GM21529 (cell line): Measurements from ENCODE around the gene OSBPL8.
"Not testable (repeated sequence)": the region's sequence is repeated elsewhere in the genome, so short reads cannot be mapped to it uniquely, and the experiment has no call there.

Experiments
- ATAC-seq: cut with Tn5 transposase; IDR thresholded peaks from one replicate; pipeline ENCODE4 v1.9.1; 2021; ENCODE audit not compliant: unreplicated experiment

Gene OSBPL8

DNA sequence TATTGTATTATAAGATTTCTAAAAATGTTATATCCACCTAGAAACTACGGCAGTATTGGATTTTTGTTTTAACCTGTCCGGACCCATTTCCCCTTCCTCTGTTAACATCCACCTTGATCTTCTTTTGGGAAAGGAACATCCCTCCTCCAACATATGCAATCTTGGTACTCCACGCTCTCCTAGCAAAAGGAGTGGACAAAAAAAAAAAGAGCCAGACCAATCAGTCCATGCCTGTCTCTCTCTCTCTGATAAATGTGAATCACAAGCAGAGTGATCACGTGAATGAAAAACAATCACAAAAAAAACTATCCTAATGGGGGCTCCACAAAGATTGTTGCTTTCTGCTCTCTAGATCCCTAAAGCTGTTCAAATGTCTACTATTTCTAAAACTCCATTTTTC lies 27.1 kb downstream of the OSBPL8 start:
- ATAC-seq = no peak

DNA sequence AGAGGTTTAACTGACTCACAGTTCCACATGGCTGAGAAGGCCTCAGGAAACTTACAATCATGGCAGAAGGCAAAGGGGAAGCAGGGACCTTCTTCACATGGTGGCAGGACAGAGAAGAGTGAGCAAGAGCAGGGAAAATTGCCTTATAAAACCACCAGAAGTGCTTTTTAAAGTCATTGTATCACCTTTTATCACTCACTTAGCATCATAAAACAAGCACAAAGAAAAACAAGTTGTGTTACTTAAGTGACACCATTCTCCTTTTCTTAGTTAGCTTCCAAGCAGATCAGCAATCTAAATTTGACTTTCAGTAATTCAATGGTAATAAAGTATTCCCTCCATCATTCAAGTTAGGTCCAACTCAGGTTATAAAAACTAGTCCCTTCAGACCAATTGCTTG lies 28.5 kb downstream of the OSBPL8 start:
- no peak for ATAC-seq

DNA sequence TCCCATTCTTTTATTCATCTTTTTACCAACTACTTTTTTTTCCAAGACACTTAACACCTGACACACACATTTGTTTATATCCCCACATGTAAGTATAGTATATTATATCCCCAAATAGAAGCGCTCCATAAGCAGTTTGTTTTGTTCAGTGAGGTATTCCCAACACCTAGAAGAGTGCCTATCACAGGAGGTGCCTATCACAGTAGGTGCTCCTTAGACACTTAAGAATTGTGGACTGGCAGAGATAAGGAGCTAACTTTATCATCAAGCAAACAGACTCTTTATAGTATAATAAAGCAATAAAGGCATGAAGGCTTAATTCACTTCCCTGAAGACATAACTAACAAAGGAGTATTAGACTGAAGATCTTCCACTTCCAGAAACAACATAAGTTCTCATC lies 29.1 kb downstream of the OSBPL8 start:
- no peak for ATAC-seq

DNA sequence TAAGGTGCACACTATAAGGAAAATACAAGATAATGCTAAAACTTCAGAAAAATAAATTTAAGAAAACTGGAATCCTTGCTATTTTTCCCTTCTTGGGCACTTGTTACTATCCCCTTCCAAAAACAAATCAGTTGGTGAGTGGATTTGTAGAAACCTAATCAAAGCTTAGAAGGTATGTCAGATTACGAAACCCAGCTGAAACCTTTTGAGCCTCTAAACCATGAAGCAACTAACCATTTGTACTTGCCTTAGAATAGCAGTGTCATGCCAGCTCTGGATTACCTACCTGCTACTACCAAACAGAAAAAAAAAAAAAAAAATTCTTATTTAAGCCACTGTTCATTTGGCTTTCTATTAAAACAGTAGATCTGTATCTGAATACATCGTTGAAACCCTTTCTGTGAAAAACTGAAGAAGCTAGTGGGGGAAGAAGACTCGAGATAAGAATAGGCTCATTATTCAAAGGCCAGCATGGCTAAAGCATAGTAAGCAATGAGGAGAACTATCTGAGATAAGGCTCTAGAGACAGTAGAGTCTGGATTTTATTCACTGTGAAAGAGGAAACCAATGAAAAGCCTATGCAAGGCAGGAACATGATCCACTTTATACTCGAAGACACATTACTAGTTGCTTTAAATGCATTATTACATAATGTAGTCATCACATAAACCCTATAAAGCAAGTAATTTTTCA lies 30.2 kb downstream of the OSBPL8 start:
- ATAC-seq = no peak

DNA sequence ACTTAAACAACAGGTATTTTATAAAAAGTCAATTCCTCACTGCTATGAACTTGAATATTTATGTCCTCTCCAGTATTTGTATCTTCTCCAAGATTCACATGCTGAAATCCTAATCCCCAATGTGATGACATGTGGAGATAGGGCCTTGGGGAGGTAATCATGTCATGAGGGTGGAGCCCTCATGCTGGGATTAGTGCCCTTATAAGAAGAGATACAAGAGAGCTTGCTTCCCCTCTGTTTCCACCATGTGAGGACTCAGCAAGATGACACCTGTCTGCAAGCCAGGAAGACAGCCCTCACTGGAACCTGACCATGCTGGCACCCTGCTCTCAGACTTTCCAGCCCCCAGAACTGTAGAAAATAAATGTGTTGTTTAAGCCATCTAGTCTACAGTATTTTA lies 36.2 kb downstream of the OSBPL8 start:
- ATAC-seq = no peak

DNA sequence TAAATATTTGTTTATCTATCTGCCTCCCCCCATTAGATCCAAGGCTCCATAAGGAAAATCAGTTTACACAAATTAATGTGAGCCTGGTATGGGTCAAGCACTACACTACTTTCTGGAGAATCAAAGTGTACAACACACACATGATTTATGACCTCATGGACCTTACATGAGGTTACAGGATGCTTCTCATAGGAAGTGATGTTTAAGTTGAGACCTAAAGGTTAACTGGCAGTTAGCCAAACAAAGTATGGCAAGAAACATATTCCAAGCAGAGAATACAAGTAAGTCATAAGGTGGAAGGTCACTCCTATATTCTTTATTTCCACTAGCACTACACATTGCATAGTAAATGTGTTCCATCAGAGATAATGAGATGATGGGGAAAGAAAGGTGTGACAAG lies 39.2 kb downstream of the OSBPL8 start:
- ATAC-seq = no peak

DNA sequence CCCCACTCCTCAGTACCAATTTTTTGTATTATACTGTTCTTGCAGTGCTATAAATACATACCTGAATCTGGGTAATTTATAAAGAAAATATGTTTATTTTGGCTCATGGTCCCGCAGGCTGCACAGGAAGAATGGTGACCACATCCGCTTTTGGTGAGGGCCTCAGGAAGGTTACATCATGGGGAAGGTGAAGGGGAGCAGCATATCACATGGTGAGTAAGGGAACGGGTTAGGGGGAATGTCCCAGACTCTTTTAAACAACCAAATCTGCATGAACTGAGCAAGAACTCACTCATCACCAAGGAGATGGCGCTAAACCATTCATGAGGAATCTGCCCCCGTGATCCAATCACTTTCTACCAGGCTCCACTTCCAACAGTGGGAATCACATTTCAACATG lies 40.0 kb downstream of the OSBPL8 start:
- ATAC-seq = no peak

DNA sequence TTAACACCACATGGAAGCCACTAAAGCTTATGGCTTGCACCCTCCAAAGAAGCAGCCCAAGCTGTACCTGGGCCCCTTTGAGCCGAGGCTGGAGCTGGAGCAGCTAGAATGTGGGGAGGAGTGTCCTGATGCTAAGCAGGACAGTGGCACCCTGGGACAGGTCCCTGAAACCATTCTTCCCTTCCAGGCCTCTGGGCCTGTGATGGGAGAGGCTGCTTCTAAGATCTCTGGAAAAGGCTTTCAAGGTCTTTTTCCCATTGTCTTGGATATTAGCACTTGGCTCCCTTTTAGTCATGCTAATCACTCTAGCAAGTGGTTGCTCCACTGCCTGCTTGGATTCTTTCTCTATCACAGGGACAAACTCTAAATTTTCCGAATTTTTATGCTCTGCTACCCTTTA lies 40.9 kb downstream of the OSBPL8 start:
- ATAC-seq = no peak

DNA sequence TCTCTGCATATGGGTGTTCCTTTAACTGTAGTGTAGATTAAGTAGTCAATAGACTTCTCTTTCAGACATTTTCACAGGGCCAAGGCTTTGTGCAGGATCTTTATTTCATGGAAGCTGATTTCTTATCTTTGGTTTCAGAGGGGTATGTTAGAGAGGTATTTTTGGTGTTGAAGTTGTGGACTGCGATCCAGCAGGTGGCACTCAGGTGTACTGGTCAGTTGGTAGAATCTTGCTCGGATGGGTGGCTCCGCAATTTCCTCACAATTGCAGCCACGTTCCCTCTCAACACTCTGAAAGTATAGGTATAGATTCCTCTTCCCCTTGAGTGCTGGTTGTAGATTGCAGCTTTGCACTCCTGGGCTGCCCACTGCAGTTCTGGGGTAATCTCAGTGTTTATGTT lies 44.3 kb downstream of the OSBPL8 start:
- ATAC-seq = no peak

DNA sequence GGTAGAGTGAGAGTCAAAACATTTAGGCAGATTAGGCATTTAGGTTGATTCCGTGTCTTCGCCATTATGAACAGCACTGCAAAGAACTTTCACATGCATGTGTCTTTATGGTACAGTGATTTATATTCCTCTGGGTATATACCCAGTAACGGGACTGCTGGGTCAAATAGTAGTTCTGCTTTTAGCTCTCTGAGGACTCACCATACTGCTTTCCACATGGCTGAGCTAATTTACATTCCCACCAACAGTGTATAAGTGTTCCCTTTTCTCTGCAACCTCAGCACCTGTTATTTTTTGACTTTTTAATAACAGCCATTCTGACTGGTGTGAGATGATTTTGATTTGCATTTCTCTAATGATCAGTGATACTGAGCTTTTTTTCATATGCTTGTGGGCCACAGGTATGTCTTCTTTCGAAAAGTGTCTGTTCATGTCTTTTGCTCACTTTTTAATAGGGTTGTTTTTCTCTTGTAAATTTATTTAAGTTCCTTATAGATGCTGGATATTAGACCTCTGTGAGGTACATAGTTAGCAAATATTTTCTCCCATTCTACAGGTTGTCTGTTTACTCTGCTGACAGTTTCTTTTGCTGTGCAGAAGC lies 48.4 kb downstream of the OSBPL8 start:
- peak; percentile 82 for ATAC-seq

DNA sequence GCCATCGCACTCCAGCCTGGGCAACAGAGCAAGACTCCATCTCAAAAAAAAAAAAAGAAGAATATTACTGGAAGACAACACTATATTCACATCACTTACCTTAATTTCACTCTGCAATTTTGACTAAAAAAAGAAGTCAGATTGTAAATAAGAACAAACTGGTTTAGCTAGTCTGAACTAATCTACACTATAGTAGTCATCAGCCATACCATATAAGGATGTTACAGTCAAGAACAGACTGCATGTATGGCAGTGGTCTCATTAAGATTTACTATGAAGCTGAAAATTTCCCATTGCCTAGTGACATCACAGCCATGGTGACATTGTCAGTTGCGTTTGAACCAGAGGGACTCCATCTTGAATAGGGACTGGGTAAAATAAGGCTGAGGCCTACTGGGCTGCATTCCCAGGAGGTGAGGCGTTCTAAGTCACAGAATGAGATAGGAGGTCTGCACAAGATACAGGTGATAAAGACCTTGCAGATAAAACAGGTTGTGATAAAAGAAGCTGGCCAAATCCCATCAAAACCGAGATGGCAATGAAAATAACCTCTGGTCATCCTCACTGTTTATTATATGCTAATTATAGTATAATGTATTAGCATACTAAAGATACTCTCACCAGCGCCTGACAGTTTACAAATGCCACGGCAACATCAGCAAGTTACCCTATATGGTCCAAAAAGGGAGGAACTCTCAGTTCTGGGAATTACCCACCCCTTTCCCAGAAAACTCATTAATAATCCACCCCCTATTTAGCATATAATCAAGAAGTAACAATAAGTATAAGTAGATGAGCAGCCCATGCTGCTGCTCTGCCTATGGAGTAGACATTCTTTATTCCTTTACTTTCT lies 51.2 kb downstream of the OSBPL8 start:
- ATAC-seq = no peak

DNA sequence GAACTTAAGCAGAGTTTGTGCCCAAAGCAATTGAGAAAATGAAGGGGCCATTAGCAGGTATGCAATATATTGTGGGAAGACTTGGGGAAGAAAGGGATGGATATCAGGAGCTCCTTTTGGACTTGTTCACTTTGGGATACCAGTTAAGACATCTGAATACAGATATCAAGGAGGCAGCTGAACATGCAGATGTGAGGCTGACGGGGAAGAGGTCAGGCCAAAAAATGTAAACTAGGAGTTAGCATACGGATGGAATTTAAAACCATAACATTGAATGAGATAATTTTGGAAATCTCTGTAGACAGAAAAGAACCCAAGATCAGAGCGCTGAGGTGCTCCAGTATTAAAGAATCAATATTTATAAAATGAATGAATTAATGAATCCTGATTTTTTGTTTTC lies 53.4 kb downstream of the OSBPL8 start:
- ATAC-seq = no peak

DNA sequence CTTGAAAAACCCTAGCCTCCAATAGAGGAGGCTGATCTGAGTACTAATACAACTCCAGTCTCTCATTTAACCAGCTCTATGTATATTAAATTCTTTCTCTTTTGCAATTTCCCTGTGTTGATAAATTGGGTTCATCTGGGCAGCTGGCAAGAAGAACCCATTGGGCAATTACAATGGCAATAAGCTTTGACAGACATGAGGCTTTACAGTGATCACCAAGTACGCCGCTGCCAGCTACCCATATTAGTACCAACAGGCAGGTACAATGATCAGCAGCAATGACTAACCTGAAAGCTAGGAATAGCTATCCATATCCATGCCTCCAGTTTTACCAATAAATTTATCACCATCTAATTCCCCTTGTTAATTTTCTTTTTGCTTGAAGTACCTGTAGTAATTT lies 54.5 kb downstream of the OSBPL8 start:
- ATAC-seq = no peak

DNA sequence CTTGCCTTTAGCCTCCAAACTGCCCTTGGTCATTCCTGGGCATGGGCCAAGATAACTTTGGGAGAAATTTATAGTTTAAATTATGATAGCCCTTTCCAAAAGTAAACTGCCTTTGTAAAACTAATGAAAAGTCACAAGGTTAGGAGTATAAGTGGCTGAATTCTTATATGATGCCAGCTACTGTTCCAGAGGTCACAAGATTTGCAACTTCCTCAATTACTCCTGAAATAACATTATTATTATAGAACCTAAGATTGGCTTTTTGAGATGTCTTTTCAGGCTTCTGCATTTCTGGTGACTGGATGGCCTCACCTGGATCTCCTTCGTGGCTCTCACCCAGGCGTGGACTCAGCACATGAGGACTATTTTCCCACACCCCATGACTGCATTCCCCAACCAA lies 55.0 kb downstream of the OSBPL8 start:
- no peak for ATAC-seq

DNA sequence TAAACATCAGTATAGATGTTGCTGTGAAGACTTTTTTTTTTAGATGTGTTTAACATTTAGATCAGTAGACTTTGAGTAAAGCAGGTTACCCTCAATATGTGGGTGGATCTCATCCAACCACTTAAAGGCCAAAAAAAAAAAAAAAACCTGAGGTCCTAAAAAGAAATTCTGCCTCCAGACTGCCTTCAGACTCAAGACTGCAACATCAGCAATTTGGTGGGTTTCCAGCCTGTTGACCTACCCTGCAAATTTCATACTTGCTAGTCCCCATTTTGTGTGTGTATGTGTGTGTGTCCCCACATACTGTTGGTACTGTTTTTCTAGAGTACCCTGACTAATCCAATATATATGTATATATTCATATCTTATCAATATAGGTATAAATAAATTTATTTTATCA lies 55.6 kb downstream of the OSBPL8 start:
- ATAC-seq = no peak

DNA sequence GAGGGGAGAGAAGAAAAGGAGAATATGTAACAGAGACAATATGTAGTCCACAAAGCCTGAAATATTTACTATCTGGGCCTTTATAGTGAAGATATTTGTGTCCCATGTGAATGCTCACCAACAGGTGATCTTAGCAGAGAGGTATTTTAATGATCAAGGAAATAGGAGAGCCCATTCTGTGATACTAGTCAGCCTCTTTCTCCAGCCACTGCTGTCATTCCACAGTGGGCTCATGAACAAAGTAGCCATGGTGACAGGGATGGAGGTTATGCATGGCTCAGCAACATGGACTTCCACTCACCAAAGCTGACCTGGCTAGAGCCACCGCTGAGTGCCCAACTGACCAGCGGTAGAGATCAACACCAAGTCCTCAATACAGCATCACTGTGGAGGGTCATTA lies 58.2 kb downstream of the OSBPL8 start:
- ATAC-seq = no peak

DNA sequence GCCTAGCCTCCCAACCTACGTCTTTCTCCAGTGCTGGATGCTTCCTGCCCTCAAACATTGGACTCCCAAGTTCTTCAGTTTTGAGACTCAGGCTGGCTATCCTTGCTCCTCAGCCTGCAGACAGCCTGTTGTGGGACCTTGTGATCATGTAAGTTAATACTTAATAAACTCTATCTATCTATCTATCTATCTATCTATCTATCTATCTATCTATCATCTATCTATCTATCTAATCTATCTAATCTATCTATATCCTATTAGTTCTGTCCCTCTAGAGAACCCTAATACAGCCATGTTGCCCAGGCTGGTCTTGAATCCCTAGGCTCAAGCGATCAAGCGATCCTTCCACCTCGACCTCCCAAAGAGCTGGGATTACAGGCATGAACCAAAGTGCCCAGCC lies 60.4 kb downstream of the OSBPL8 start:
- ATAC-seq = not testable (repeated sequence)

DNA sequence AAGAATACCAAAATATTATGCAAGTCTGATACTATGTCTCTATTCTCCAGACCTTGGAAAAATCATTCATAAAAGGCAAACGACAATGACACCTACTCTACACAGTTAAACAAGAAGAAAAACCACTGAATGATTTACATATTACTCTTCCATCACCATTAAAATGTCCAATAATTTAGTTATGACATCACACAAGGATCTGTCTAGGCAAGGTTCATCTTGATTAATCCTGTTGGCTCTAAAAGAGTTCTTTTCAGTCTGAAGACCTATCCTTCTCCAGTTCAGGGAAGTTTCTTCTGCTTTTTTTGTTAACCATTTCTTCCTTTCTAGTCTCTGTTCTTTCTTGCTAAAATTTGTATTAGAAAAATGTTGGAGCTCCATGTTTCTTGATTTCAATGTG lies 64.0 kb downstream of the OSBPL8 start:
- ATAC-seq = no peak

DNA sequence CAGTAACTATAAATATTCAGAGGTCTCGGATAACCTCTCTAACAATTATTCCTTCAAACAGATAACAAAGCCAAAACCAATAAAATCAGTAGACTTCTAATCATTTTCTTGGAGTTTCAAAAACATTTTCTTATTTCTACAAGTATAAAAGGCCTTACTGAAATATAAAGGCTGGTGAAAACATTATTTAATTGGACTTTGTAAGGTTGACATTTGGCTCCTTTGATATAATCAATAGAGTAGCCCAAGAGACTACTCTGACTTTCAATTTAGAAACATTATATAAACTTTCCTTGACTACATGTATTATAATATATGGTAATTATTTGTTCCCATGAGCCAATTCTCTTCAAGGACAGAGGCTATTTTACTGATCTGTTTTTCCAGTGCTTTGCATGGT lies 68.3 kb downstream of the OSBPL8 start:
- ATAC-seq = no peak

DNA sequence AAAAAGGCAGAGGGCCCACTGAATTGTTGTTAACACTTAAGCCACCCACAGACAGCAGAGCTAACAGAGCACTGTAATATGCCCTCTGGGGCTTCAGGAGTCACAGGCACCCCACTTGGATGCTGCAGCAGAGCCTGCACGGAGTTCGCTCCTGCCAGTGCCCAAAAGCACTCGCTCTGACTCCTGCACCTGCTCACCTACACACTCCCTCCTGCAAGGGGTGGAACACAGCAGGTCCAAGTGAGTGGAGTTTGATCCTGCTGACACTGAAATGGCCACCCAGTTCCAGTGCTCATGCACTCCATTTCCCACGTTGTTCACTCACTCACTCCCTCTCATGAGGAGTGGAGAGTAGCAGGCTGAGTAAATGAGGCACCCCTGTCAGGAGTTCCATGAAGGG lies 68.8 kb downstream of the OSBPL8 start:
- ATAC-seq = no peak

DNA sequence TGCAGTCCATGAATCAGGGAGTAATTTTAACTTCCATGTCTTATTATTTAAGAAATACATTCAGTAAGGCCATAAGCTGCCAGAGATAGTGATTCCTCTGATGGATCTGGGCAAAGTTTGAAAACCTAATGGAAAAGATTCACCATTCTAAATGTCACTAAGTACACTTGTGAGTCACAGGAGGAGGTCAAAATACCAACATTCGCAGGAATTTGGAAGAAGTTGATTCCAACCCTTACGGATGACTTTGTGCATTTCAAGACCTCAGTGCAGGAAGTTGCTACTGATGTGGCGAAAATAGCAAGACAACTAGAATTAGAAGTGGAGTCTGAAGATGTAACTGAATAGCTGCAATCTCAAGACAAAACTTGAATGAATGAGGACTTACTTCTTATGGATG lies 69.8 kb downstream of the OSBPL8 start:
- ATAC-seq = no peak

DNA sequence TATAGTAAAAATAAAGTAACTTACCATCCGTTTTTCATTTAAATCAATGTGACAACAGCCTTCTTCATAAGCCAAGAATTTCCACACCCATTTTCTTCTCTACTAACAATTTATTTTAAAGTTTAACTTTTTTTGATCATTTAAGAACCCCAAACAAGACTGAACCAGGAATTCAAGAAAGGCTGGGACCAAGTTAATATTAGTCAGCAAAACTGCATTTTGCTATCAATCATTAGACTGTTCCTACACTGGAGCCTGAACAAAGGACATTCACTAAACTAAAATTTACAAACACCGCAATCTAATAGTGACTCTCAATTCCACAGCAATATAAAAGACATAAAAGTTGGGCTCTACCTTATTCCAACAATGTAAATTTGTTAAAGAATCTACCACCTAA lies 73.6 kb downstream of the OSBPL8 start:
- no peak for ATAC-seq
